K562 (cell line): ENCODE data around the gene KLRD1. TPM values are rescaled to one million over a fixed set of nuclear protein-coding genes. Genes with fewer than 3 reads are reported as not detected.
A peak's percentile ranks its signal among the peaks of the same experiment; 100 is the strongest.

ENCODE experiments used
- ATAC-seq: fragments of 200-7000 bp; cut with Tn5 transposase; 3 replicates; pipeline ENCODE4 v1.9.1; 2020; ENCODE audit warnings: moderate library complexity
- BruUV-seq: library from RNA; stranded (reverse); fragments of 400-500 nt; replicated peaks from 2 replicates; lab custom pipeline; 2021; lab: Mats Ljungman, UMichigan
- CTCF ChIA-PET: fragments of 300-600 bp; formaldehyde crosslinking; extraction: SDS; loops from one replicate; lab custom pipeline; 2021; ENCODE audit warnings: low intra/inter-chr PET ratio; lab: Yijun Ruan, JAX
- POLR2A ChIA-PET: fragments of 300-600, 350-650 bp; sonication (Branson Sonifier 250); formaldehyde crosslinking; extraction: SDS; loops from one replicate; lab custom pipeline; 2021; ENCODE audit warnings: antibody characterized with exemption, inconsistent platforms; lab: Yijun Ruan, JAX
- DNase-seq, 4 experiments: peaks; one replicate each; pipeline versions ENCODE4 v3.0.0 to v3.0.0-alpha.2; 2011 to 2018; ENCODE audit warnings: low spot score in 3 of 4, mixed read lengths in 3 of 4; ENCODE audit errors: extremely low read depth in 1 of 4
- FAIRE-seq: peaks from 2 replicates; lab custom pipeline; 2011; peaks lifted over from hg19 to GRCh38; lab: Jason Lieb, UNC
- H2AFZ ChIP-seq: 2 replicates; pipeline ENCODE4 v1.6.0; 2011; ENCODE audit warnings: low read depth, low read length, control low read depth, inconsistent platforms
- H3K27ac ChIP-seq: fragments of 200-600 bp; 3 replicates; pipeline ENCODE4 v1.8.0; 2011; ENCODE audit warnings: low read depth, mild to moderate bottlenecking, control low read depth, inconsistent platforms, low read length, moderate library complexity, mixed read lengths; ENCODE audit errors: extremely low read depth
- H3K27me3 ChIP-seq, 2 experiments: fragments of 300-600 bp in 1 of 2; 2 replicates in 1 of 2; 3 replicates in 1 of 2; pipeline versions ENCODE4 v1.6.0 to v1.8.0; 2011; ENCODE audit warnings: inconsistent platforms in 2 of 2, low read length in 2 of 2, mild to moderate bottlenecking in 1 of 2, mixed read lengths in 1 of 2, moderate library complexity in 1 of 2; ENCODE audit not compliant: control insufficient read depth in 2 of 2, insufficient read depth in 2 of 2
- H3K36me3 ChIP-seq: fragments of 300-600 bp; 3 replicates; pipeline ENCODE4 v1.8.0; 2011; ENCODE audit warnings: mild to moderate bottlenecking, low read length, inconsistent platforms; ENCODE audit not compliant: control insufficient read depth, insufficient read depth
- H3K4me1 ChIP-seq, 2 experiments: fragments of 200-600 bp in 1 of 2; replicated peaks in 1 of 2; 2 replicates in 1 of 2; 3 replicates in 1 of 2; pipeline versions ENCODE4 v1.5.1 to v1.8.0; 2011; ENCODE audit warnings: inconsistent platforms in 2 of 2, low read length in 2 of 2, mild to moderate bottlenecking in 1 of 2, mixed read lengths in 1 of 2, moderate library complexity in 1 of 2; ENCODE audit not compliant: control insufficient read depth in 2 of 2, insufficient read depth in 2 of 2
- H3K4me2 ChIP-seq: 2 replicates; pipeline ENCODE4 v1.6.1; 2011; ENCODE audit warnings: low read length, control low read depth, inconsistent platforms, mixed read lengths; ENCODE audit not compliant: insufficient read depth
- H3K4me3 ChIP-seq: fragments of 200-600 bp; sonication (generic), shearing (Covaris generic); 2 replicates; pipeline ENCODE4 v1.5.1; 2016; ENCODE audit warnings: control low read depth, inconsistent platforms
- H3K79me2 ChIP-seq: fragments of 200-600 bp; 3 replicates; pipeline ENCODE4 v1.8.0; 2011; ENCODE audit warnings: low read length, inconsistent platforms; ENCODE audit not compliant: control insufficient read depth, insufficient read depth
- H3K9ac ChIP-seq, 2 experiments: 2 replicates each; pipeline versions ENCODE4 v1.6.0 to v1.6.1; 2011; ENCODE audit warnings: low read depth in 2 of 2, low read length in 2 of 2, control low read depth in 1 of 2, inconsistent platforms in 1 of 2, mild to moderate bottlenecking in 1 of 2, mixed read lengths in 1 of 2; ENCODE audit not compliant: insufficient read depth in 1 of 2
- H3K9me1 ChIP-seq: one replicate; pipeline ENCODE4 v1.6.0; 2011; ENCODE audit warnings: inconsistent platforms, mild to moderate bottlenecking, low read length, moderate library complexity; ENCODE audit not compliant: control insufficient read depth, insufficient read depth
- H3K9me3 ChIP-seq: replicated peaks from 2 replicates; pipeline ENCODE4 v1.5.1; 2011; ENCODE audit warnings: low read depth, low read length, inconsistent platforms; ENCODE audit not compliant: control insufficient read depth, insufficient read depth
- H4K20me1 ChIP-seq: replicated peaks from 2 replicates; pipeline ENCODE4 v1.6.1; 2011; ENCODE audit warnings: low read length, inconsistent platforms, mixed read lengths; ENCODE audit not compliant: control insufficient read depth, insufficient read depth
- MAFG ChIP-seq: fragments of 450-650 bp; conservative IDR thresholded peaks from 2 replicates; pipeline ENCODE4 v1.6.1; 2016; ENCODE audit warnings: missing genetic modification characterization, missing compliant biosample characterization
- PTBP1 ChIP-seq: fragments of 200-400 bp; formaldehyde crosslinking; IDR thresholded peaks from 2 replicates; pipeline ENCODE4 v1.6.1; 2017; ENCODE audit warnings: low read depth, low read length
- TCF7L2 ChIP-seq: fragments of 150-350 bp; IDR thresholded peaks from 2 replicates; pipeline ENCODE4 v1.6.1; 2016; ENCODE audit warnings: low read depth, mild to moderate bottlenecking, low read length, moderate library complexity
- WGBS: fragments of 100-300 bp; shearing (Covaris generic); methylation state at CpG from one replicate; pipeline ENCODE4 v1.1.6; 2016; ENCODE audit warnings: low coverage, mixed read lengths; ENCODE audit not compliant: insufficient coverage; ENCODE audit errors: missing lambda C conversion rate; 5-methylcytosine and 5-hydroxymethylcytosine counted together
- in situ Hi-C: fragments of 300-500 bp; cut with MboI; formaldehyde crosslinking; loops from 4 replicates; pipeline ENCODE4 v1.15.0; 2018; ENCODE audit warnings: inconsistent platforms, mixed read lengths
- intact Hi-C: fragments of 100-400 bp; cut with micrococcal nuclease; formaldehyde crosslinking; loops from 2 replicates; pipeline ENCODE4 v1.14.2; 2022
- polyA plus RNA-seq, 8 experiments: library from polyadenylated mRNA; depleted of rRNA in 4 of 8; stranded (reverse) in 5 of 8; unstranded in 3 of 8; fragments of >200 nt; fragmentation: Nextera tagmentation in 2 of 8; fragmentation: Illumina TruSeq in 1 of 8; extraction: Ambion mirVana in 2 of 8; extraction: Trizol in 1 of 8; gene quantifications; 2 replicates each; pipeline versions ENCODE4 v1.2.1 to v1.2.3, GENCODE V29; 2011 to 2014; ENCODE audit warnings: inconsistent platforms in 1 of 8, missing spikeins in 1 of 8
- total RNA-seq, 7 experiments: library from RNA; depleted of rRNA in 6 of 7; stranded (reverse); fragments of >200 nt in 6 of 7; fragmentation: Illumina TruSeq in 2 of 7; extraction: Trizol in 2 of 7; gene quantifications; 2 replicates each; pipeline versions ENCODE4 v1.2.1 to v1.2.3, GENCODE V29; 2011 to 2021; ENCODE audit warnings: low replicate concordance in 1 of 7
- TF ChIP-seq, protein P1 (sequence below): fragments of 250-450 bp; sonication (Bioruptor Pico); IDR thresholded peaks from 2 replicates; pipeline ENCODE4 v1.8.0; 2022; ENCODE audit warnings: inconsistent platforms

KLRD1 gene
- total and polyA plus RNA-seq, 9 of the 15 experiments (the other 6 are each of a cell fraction or from before 2014, with no cell fraction given): not detected

DNA sequence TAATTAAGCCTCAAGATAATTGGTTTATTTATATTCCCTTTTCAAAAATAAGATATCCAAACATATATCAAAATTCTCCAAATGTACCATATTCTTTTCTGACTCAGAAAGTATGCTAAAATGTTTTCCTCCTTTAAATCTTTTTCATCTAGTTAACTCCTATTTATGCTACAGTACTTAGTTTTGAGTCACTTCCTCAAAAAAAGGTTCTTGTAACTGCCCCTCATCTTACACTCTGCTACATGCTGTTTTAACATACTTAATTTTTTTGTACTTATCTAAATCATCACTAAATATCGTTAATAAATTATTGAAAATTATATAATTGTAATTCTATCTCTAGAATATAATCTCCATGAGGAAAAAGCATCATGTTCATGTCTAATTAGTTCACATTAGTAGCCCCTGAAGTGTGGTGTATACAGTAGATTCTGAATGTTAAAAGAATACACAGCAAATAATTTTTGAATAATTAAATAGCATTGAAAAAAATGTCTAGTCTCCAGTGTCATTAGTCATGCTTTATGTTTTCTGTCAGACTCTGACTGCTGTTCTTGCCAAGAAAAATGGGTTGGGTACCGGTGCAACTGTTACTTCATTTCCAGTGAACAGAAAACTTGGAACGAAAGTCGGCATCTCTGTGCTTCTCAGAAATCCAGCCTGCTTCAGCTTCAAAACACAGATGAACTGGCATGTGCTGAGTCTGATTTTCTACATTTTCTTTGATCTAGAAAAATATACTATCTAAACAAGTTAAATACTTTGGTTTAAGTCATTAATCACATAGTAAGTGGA, 3.5 kb downstream of the KLRD1 start:
- 0 out of 2 replicates have a peak overlapping the region, but pooled peaks have one; percentile 19 for H2AFZ ChIP-seq
- intact Hi-C loops: no loop called here

More for the DNA sequence above, 3.5 kb downstream of the KLRD1 start:
- ATAC-seq: no peak
- BruUV-seq: no TSS peak
- no peak for DNase-seq
- Histone ChIP-seq H3K9me3 (no peaks in the 10 kb centered on the region), H3K36me3 (no peaks in the 10 kb centered on the region), H3K4me1 (no peaks in the 10 kb centered on the region), H3K4me2 (no peak overlapping the region), H3K79me2 (no peaks in the 10 kb centered on the region), H3K9me1 (no peaks in the 10 kb centered on the region), H4K20me1 (no peaks in the 10 kb centered on the region), H3K4me3 (no peak overlapping the region), H3K27me3 (no peaks in the 10 kb centered on the region), H3K9ac (no peak overlapping the region), H3K27ac (no peak overlapping the region)
- ChIA-PET POLR2A (no interaction called here), CTCF (no interaction called here)
- FAIRE-seq: no peak
- TF ChIP-seq, protein P1, sequence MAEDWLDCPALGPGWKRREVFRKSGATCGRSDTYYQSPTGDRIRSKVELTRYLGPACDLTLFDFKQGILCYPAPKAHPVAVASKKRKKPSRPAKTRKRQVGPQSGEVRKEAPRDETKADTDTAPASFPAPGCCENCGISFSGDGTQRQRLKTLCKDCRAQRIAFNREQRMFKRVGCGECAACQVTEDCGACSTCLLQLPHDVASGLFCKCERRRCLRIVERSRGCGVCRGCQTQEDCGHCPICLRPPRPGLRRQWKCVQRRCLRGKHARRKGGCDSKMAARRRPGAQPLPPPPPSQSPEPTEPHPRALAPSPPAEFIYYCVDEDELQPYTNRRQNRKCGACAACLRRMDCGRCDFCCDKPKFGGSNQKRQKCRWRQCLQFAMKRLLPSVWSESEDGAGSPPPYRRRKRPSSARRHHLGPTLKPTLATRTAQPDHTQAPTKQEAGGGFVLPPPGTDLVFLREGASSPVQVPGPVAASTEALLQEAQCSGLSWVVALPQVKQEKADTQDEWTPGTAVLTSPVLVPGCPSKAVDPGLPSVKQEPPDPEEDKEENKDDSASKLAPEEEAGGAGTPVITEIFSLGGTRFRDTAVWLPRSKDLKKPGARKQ: no peak
- no peak for TF ChIP-seq MAFG (tag)
- TF ChIP-seq PTBP1: no peak
- TF ChIP-seq TCF7L2: no peak
- WGBS: 20% methylated on average over 4 of the region's 4 CpGs
- in situ Hi-C loops: no loop called here
